T follicular helper cell (primary cell): ENCODE results near the gene CDC5L.
"Not testable (repeated sequence)": the region's sequence is repeated elsewhere in the genome, so short reads cannot be mapped to it uniquely, and the experiment has no call there.

Source experiments
- DNase-seq: peaks from one replicate; pipeline ENCODE4 v3.0.0-alpha.2; 2020; ENCODE audit warnings: low read depth

The CDC5L gene

GRCh38 chr6:44415449-44415848 lies 27.9 kb downstream of the CDC5L start:
- DNase-seq, result no peak

- no peak for DNase-seq
Observed at GRCh38 chr6:44415873-44416502, 28.5 kb downstream of the CDC5L start.

- no peak for DNase-seq
Observed at GRCh38 chr6:44422531-44422930, 35.0 kb downstream of the CDC5L start.

GRCh38 chr6:44423306-44423705 lies 35.8 kb downstream of the CDC5L start:
- DNase-seq, result no peak

GRCh38 chr6:44425951-44426350 lies 38.4 kb downstream of the CDC5L start:
- no peak for DNase-seq

- no peak for DNase-seq
Observed at GRCh38 chr6:44428682-44429081, 41.2 kb downstream of the CDC5L start.

- DNase-seq, result no peak
Observed at GRCh38 chr6:44430326-44430725, 42.8 kb downstream of the CDC5L start.

GRCh38 chr6:44431118-44431725 lies 43.7 kb downstream of the CDC5L start:
- peak; percentile 21 for DNase-seq

- DNase-seq, result no peak
Observed at GRCh38 chr6:44432227-44432626, 44.7 kb downstream of the CDC5L start.

- no peak for DNase-seq
Observed at GRCh38 chr6:44432726-44433125, 45.2 kb downstream of the CDC5L start.

- DNase-seq, result no peak
Observed at GRCh38 chr6:44435500-44435899, 48.0 kb downstream of the CDC5L start.

GRCh38 chr6:44438827-44439226 lies 51.3 kb downstream of the CDC5L start:
- no peak for DNase-seq

GRCh38 chr6:44439270-44440045 lies 52.0 kb downstream of the CDC5L start:
- no peak for DNase-seq

GRCh38 chr6:44441091-44441855 lies 53.8 kb downstream of the CDC5L start:
- no peak for DNase-seq

GRCh38 chr6:44442236-44442635 lies 54.7 kb downstream of the CDC5L start:
- no peak for DNase-seq

GRCh38 chr6:44442833-44443444 lies 55.4 kb downstream of the CDC5L start:
- no peak for DNase-seq

- no peak for DNase-seq
Observed at GRCh38 chr6:44444853-44445252, 57.3 kb downstream of the CDC5L start.

- DNase-seq, result no peak
Observed at GRCh38 chr6:44446626-44447300, 59.3 kb downstream of the CDC5L start.

GRCh38 chr6:44449181-44449580 lies 61.7 kb downstream of the CDC5L start:
- DNase-seq, result not testable (repeated sequence)

- no peak for DNase-seq
Observed at GRCh38 chr6:44451803-44452695, 64.5 kb downstream of the CDC5L start.
